Adrenal gland (tissue), 12 donors: ENCODE results near the gene GRID1. TPM values are rescaled to one million over a fixed set of nuclear protein-coding genes. Genes with fewer than 3 reads are reported as not detected.

Experiments
- DNase-seq, 7 donors: peaks; one replicate each; pipeline ENCODE4 v3.0.0-alpha.2; 2019 to 2020
- H3K27ac ChIP-seq, 5 donors: fragments of 200-600 bp; sonication (generic) in 4 of 5; 1 replicate in 3 of 5; 2 replicates in 2 of 5; pipeline versions ENCODE4 v1.5.1 to v1.8.0; 2016 to 2020; ENCODE audit warnings: mild to moderate bottlenecking in 1 of 5
- H3K27me3 ChIP-seq: fragments of 200-600 bp; 2 replicates; pipeline ENCODE4 v1.8.0; 2021
- H3K36me3 ChIP-seq, 2 donors: fragments of 200-600 bp; replicated peaks in 1 of 2; 1 replicate in 1 of 2; 2 replicates in 1 of 2; pipeline versions ENCODE4 v1.5.1 to v1.8.0; 2018 to 2022
- H3K4me1 ChIP-seq, 2 donors: fragments of 200-600 bp; replicated peaks in 1 of 2; 1 replicate in 1 of 2; 2 replicates in 1 of 2; pipeline versions ENCODE4 v1.5.1 to v1.8.0; 2018 to 2021
- H3K4me3 ChIP-seq, 4 donors: fragments of 200-600 bp; sonication (generic) in 3 of 4; one replicate each; pipeline ENCODE4 v1.5.1; 2016 to 2018
- H3K9me3 ChIP-seq, 3 donors: fragments of 200-600 bp; sonication (generic) in 1 of 3; replicated peaks in 1 of 3; 1 replicate in 2 of 3; 2 replicates in 1 of 3; pipeline versions ENCODE4 v1.5.1 to v1.8.0; 2016 to 2021
- CTCF ChIP-seq, 6 experiments: fragments of 450-650 bp in 4 of 6; fragments of 200-600 bp in 2 of 6; sonication (generic) in 1 of 6; IDR thresholded peaks; 1 replicate in 5 of 6; 2 replicates in 1 of 6; pipeline versions ENCODE4 v1.5.1 to v1.8.0; 2016 to 2021; ENCODE audit warnings: antibody characterized with exemption in 6 of 6, mild to moderate bottlenecking in 2 of 6, moderate library complexity in 1 of 6
- POLR2A ChIP-seq, 2 donors: fragments of 450-650 bp; IDR thresholded peaks; one replicate each; pipeline ENCODE4 v1.6.1; 2017; ENCODE audit warnings: antibody characterized with exemption in 2 of 2, mild to moderate bottlenecking in 2 of 2, moderate library complexity in 1 of 2
- WGBS, 4 donors: extraction: QIAGEN DNeasy Blood & Tissue Kit in 2 of 4; methylation state at CpG; one replicate each; pipeline versions ENCODE4 v1.1.5 to v1.1.7; 2013 to 2017; 5-methylcytosine and 5-hydroxymethylcytosine counted together
- intact Hi-C, 2 donors: fragments of 100-400 bp; cut with DNase I; formaldehyde crosslinking; loops; one replicate each; pipeline versions ENCODE4 v1.14.1 to v1.15.0; 2022 to 2023
- polyA plus RNA-seq, 3 donors: library from polyadenylated mRNA; stranded (reverse); fragments of 200-250 nt in 2 of 3; fragments of 350-450 nt in 1 of 3; fragmentation: Illumina TruSeq in 1 of 3; extraction: RNeasy Lipid Tissue Mini Kit (QIAGEN cat#74804) in 1 of 3; gene quantifications; one replicate each; pipeline ENCODE4 v1.2.3, GENCODE V29; 2013 to 2014
- total RNA-seq, 9 donors: library from RNA; depleted of rRNA in 4 of 9; stranded (reverse); fragments of >200 nt in 4 of 9; fragments of 120-200 nt in 1 of 9; fragmentation: NEBNext Ultra II Directional in 1 of 9; extraction: Animal tissue kit (Norgen Biotek cat#: 25700) in 1 of 9; gene quantifications; one replicate each; pipeline versions ENCODE4 v1.1.0 to v1.2.4, GENCODE V29; 2013 to 2023
- donor health status: healthy with polysubstance abuse.
- donor health status: Bipolar disorder and iron deficiency.
- donor health status: DM: yes; HTN: yes; CAD: no.
- donor health status: DM: no; HTN: no; CAD: no.
- donor health status: DM: no; HTN: no; CAD: no.
- donor health status: DM: yes; HTN: yes; CAD: no.

GRID1 gene
- total and polyA plus RNA-seq, 12 donors: 2.2 to 8.0 (median 4.1) TPM

- WGBS, 4 donors: 64 to 82% (median 70%) methylated on average over 11 to 13 of the region's 13 CpGs
- Histone ChIP-seq H3K36me3 (no peaks in the 10 kb centered on the region), H3K9me3 (no peaks in the 10 kb centered on the region), H3K27ac (peak overlapping the region in 1 of 5 donors; percentile 8), H3K4me3 (no peak overlapping the region), H3K4me1 (peaks cover 0 to 3% of the 10 kb centered on the region in 2 donors), H3K27me3 (no peaks in the 10 kb centered on the region)
- DNase-seq: peak in 1 of 7 donors; percentile 2
- TF ChIP-seq POLR2A (IDR thresholded peaks at IDR 0.05): no peak
- no peak for TF ChIP-seq CTCF (IDR thresholded peaks at IDR 0.05)
- intact Hi-C loops: no loop called here
These were observed 25.2 kb downstream of the GRID1 start for GRCh38 chr10:86341361-86341811.

GRCh38 chr10:86340991-86341260 lies 25.7 kb downstream of the GRID1 start:
- peak overlapping the region in 1 of 5 donors; percentile 8 for H3K27ac ChIP-seq
- peaks cover 0 to 3% of the 10 kb centered on the region in 2 donors for H3K4me1 ChIP-seq
- H3K9me3 ChIP-seq: no peaks in the 10 kb centered on the region
- H3K27me3 ChIP-seq: no peaks in the 10 kb centered on the region
- no peak for TF ChIP-seq CTCF (IDR thresholded peaks at IDR 0.05)
- no peak for TF ChIP-seq POLR2A (IDR thresholded peaks at IDR 0.05)
- no peak overlapping the region for H3K4me3 ChIP-seq
- H3K36me3 ChIP-seq: no peaks in the 10 kb centered on the region
- no peak for DNase-seq
- intact Hi-C loops: no loop called here
- 84 to 91% (median 89%) methylated on average over 3 of the region's 3 CpGs for WGBS, 4 donors

- H3K4me1 ChIP-seq: peaks cover 0 to 3% of the 10 kb centered on the region in 2 donors
These were observed 26.2 kb downstream of the GRID1 start for GRCh38 chr10:86340176-86340990.

More at GRCh38 chr10:86340176-86340990, 26.2 kb downstream of the GRID1 start:
- peak in 1 of 7 donors; percentile 4 for DNase-seq
- no peak overlapping the region for H3K4me3 ChIP-seq
- WGBS, 4 donors: 73 to 77% (median 75%) methylated on average over 12 to 13 of the region's 13 CpGs
- H3K27me3 ChIP-seq: no peaks in the 10 kb centered on the region
- no peaks in the 10 kb centered on the region for H3K36me3 ChIP-seq
- no peak overlapping the region for H3K27ac ChIP-seq
- intact Hi-C loops: no loop called here
- no peaks in the 10 kb centered on the region for H3K9me3 ChIP-seq
- TF ChIP-seq POLR2A (IDR thresholded peaks at IDR 0.05) (no peak), CTCF (IDR thresholded peaks at IDR 0.05) (no peak)
